Neural progenitor cell (in vitro differentiated cells): ENCODE data around the gene HOXD3.

Source experiments
- EZH2 ChIP-seq: fragments of 200-600 bp; sonication (generic); IDR thresholded peaks from 2 replicates; pipeline ENCODE4 v1.6.1; 2017; ENCODE audit warnings: antibody characterized with exemption, mild to moderate bottlenecking, moderate library complexity
- EZH2phosphoT487 ChIP-seq: fragments of 200-600 bp; sonication (generic); IDR thresholded peaks from 2 replicates; pipeline ENCODE4 v1.6.1; 2017; ENCODE audit warnings: antibody characterized with exemption
- TF ChIP-seq, protein P1 (sequence below): fragments of 200-600 bp; sonication (generic); IDR thresholded peaks from 2 replicates; pipeline ENCODE4 v1.5.1; 2017; ENCODE audit warnings: antibody characterized with exemption, mild to moderate bottlenecking

DNA sequence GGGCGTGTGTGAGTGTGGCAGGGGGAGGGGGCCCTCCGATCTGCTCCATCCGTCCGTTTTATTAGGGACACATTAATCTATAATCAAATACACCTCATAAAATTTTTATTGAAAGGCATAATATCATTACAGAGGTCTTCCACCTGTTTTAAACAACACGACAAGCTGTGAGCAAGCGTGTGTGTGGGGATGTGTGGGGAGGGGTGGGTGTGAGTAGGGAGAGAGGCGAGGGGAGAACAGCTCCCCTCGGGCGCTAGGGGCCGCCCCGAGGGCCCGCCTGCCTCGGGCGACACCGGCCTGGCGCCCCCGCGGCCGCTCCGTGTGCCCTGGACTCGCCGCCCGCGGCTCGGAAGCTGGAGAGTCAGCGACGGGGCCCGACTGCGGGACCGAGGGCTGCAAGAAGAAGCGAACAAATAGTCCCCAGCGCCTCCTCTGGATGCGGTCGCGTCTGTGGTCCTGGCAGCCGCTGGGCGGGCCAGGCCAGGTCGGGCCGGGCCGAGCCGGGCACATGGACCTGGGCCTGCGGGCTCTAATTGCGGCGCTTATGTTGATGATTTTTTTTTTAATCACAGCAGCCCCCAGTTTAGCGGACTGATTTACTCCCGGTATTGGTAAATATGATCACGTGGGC, 34.9 kb upstream of the HOXD3 start:
- TF ChIP-seq, protein P1, sequence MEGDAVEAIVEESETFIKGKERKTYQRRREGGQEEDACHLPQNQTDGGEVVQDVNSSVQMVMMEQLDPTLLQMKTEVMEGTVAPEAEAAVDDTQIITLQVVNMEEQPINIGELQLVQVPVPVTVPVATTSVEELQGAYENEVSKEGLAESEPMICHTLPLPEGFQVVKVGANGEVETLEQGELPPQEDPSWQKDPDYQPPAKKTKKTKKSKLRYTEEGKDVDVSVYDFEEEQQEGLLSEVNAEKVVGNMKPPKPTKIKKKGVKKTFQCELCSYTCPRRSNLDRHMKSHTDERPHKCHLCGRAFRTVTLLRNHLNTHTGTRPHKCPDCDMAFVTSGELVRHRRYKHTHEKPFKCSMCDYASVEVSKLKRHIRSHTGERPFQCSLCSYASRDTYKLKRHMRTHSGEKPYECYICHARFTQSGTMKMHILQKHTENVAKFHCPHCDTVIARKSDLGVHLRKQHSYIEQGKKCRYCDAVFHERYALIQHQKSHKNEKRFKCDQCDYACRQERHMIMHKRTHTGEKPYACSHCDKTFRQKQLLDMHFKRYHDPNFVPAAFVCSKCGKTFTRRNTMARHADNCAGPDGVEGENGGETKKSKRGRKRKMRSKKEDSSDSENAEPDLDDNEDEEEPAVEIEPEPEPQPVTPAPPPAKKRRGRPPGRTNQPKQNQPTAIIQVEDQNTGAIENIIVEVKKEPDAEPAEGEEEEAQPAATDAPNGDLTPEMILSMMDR: peak; percentile 14
- TF ChIP-seq EZH2phosphoT487 (no peak), EZH2 (peak; percentile 89)
